A549 treated with dexamethasone at 1 μM for 4 hours (cell line): ENCODE results near the gene DYNLT3. TPM values are rescaled to one million over a fixed set of nuclear protein-coding genes. Genes with fewer than 3 reads are reported as not detected.

Experiments used
- total RNA-seq: library from RNA; stranded (reverse); fragments of 200-300 nt; extraction: Qiagen RNA extraction; gene quantifications from 5 replicates; pipeline ENCODE4 v1.2.3, GENCODE V29; 2022

Gene DYNLT3, protein sequence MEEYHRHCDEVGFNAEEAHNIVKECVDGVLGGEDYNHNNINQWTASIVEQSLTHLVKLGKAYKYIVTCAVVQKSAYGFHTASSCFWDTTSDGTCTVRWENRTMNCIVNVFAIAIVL
- 15.2 to 18.5 TPM (median 15.7 TPM) in 5 replicates for total RNA-seq

DNA sequence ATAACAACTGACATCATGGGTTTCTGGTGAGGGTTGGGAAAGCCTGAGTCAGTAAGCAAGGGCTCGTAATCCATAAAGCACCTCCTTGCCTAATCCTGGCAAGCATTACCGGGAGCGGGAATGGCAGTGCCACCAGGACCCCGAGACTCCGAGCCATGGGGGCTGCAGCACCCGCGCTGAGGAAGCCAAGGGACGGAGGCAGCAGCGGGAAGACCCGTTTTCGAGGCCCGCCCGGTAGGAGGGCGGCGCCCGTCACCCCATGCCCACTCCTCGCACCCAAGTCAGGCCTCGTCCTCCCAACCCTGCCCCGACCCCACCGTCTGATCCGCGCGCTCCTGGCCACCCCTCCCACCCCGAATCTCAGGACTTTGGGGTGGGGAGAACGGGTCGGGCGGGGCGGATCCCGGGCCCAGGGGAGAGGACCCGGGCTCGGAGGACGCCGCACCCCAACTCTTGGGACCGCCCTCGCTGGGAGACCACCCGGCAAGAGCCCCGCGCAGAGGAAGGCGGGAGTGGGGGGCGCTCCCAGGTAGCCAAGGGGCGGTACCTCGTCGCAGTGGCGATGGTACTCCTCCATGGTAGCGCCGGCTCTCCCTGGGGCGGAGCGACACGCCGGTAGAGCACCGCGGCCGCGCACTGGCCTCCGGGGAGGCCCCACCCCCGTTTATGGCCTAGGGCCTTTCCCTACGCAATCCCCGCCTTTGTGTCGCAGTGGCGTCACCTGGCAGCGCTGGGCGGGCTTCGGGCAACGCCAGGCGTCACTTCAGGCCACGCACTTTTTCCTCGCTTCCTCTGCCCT is at the start of gene DYNLT3:
TSS of gene DYNLT3 (minus strand) at position 638 of the 799 bp plus-strand sequence. CDS start at position 577, 61 bp downstream.

Other genes with a start within 250 kb of the DYNLT3 start
- gene XK, start 161.8 kb downstream of the DYNLT3 start, total RNA-seq = 0.35 to 0.43 TPM (median 0.42 TPM) in 5 replicates
- 0.02 to 0.09 TPM (median 0.04 TPM) in 5 replicates for gene CYBB, start 67.5 kb downstream of the DYNLT3 start, total RNA-seq
- 0.16 to 0.28 TPM (median 0.26 TPM) in 5 replicates for gene SYTL5, start 159.0 kb upstream of the DYNLT3 start, total RNA-seq